Esophagus (tissue), 2 donors: ENCODE data around the gene NAGPA. TPM values are rescaled to one million over a fixed set of nuclear protein-coding genes. Genes with fewer than 3 reads are reported as not detected.

Source experiments
- polyA plus RNA-seq, 2 donors: library from polyadenylated mRNA; stranded (reverse); fragments of 200-250 nt; gene quantifications; one replicate each; pipeline ENCODE4 v1.2.3, GENCODE V29; 2013
- donor health status: healthy with polysubstance abuse.
- donor health status: Bipolar disorder and iron deficiency.

Gene NAGPA
- polyA plus RNA-seq, 2 donors: 5.5 to 9.6 TPM

Other genes starting within 250 kb of the NAGPA start
- under 1 TPM in 1 of 2 donors, not detected in 1; 0.07 TPM for gene SEPTIN12, start 245.6 kb downstream of the NAGPA start, polyA plus RNA-seq
- gene SMIM22, start 238.6 kb downstream of the NAGPA start, polyA plus RNA-seq: 10 to 100 TPM; 20.1 to 28.6 TPM
- gene ROGDI, start 231.3 kb downstream of the NAGPA start, polyA plus RNA-seq: 10 to 100 TPM; 28.7 to 49.5 TPM
- 10 to 100 TPM; 34.3 to 35.6 TPM for gene GLYR1, start 186.6 kb downstream of the NAGPA start, polyA plus RNA-seq
- gene UBN1, start 186.5 kb downstream of the NAGPA start, polyA plus RNA-seq: 1 to 10 TPM; 5.1 to 7.7 TPM
- gene PPL, start 96.8 kb downstream of the NAGPA start, polyA plus RNA-seq: 100 to 1,000 TPM; 561 to 739 TPM
- gene SEC14L5, start 75.6 kb downstream of the NAGPA start, polyA plus RNA-seq: under 1 TPM; 0.19 to 0.49 TPM
- gene C16orf89, start 32.0 kb upstream of the NAGPA start, polyA plus RNA-seq: under 1 TPM; 0.26 to 0.88 TPM
- 10 to 100 TPM in 1 of 2 donors, 1 to 10 TPM in 1; 7.6 to 12.5 TPM for gene ALG1, start 37.9 kb upstream of the NAGPA start, polyA plus RNA-seq
- gene EEF2KMT, start 63.9 kb upstream of the NAGPA start, polyA plus RNA-seq: 1 to 10 TPM; 4.4 to 8.4 TPM